Trophoblast cell (in vitro differentiated cells and primary cell): ENCODE results near the gene SPSB4.
A peak's percentile ranks its signal among the peaks of the same experiment; 100 is the strongest.

ENCODE experiments used
- DNase-seq, 2 donors: peaks; one replicate each; pipeline ENCODE4 v3.0.0-alpha.2; 2016
- H2AFZ ChIP-seq: 2 replicates; pipeline ENCODE4 v1.6.1; 2013; ENCODE audit warnings: low read length, moderate library complexity, mild to moderate bottlenecking; ENCODE audit not compliant: insufficient read depth, poor library complexity
- H2AK5ac ChIP-seq: 2 replicates; pipeline ENCODE4 v1.6.1; 2013; ENCODE audit warnings: mild to moderate bottlenecking, low read length
- H2BK120ac ChIP-seq: 2 replicates; pipeline ENCODE4 v1.6.1; 2013; ENCODE audit warnings: low read length, mild to moderate bottlenecking, moderate library complexity; ENCODE audit not compliant: insufficient read depth, poor library complexity
- H2BK12ac ChIP-seq: 2 replicates; pipeline ENCODE4 v1.6.1; 2013; ENCODE audit warnings: mild to moderate bottlenecking, low read length, moderate library complexity
- H2BK5ac ChIP-seq: 2 replicates; pipeline ENCODE4 v1.6.1; 2013; ENCODE audit warnings: low read length, low read depth, moderate library complexity, mild to moderate bottlenecking; ENCODE audit not compliant: poor library complexity
- H3K14ac ChIP-seq: 2 replicates; pipeline ENCODE4 v1.6.1; 2013; ENCODE audit warnings: mild to moderate bottlenecking, low read length
- H3K18ac ChIP-seq: 2 replicates; pipeline ENCODE4 v1.6.1; 2013; ENCODE audit warnings: mild to moderate bottlenecking, low read length
- H3K23ac ChIP-seq: 2 replicates; pipeline ENCODE4 v1.6.1; 2013; ENCODE audit warnings: low read length
- H3K27ac ChIP-seq: 2 replicates; pipeline ENCODE4 v1.5.1; 2013; ENCODE audit warnings: low read depth, mild to moderate bottlenecking, inconsistent platforms, low read length, moderate library complexity
- H3K27me3 ChIP-seq: 2 replicates; pipeline ENCODE4 v1.6.1; 2013; ENCODE audit warnings: inconsistent platforms, mild to moderate bottlenecking, low read length, moderate library complexity; ENCODE audit not compliant: insufficient read depth
- H3K36me3 ChIP-seq, 2 experiments: 1 replicate in 1 of 2; 2 replicates in 1 of 2; pipeline ENCODE4 v1.6.1; 2013; ENCODE audit warnings: low read length in 2 of 2, mild to moderate bottlenecking in 2 of 2, moderate library complexity in 1 of 2; ENCODE audit not compliant: insufficient read depth in 2 of 2, control insufficient read depth in 1 of 2
- H3K4ac ChIP-seq: 2 replicates; pipeline ENCODE4 v1.6.1; 2013; ENCODE audit warnings: low read depth, mild to moderate bottlenecking, low read length, moderate library complexity
- H3K4me1 ChIP-seq, 2 experiments: 1 replicate in 1 of 2; 2 replicates in 1 of 2; pipeline ENCODE4 v1.6.1; 2013; ENCODE audit warnings: low read length in 2 of 2, mild to moderate bottlenecking in 2 of 2, moderate library complexity in 1 of 2; ENCODE audit not compliant: insufficient read depth in 2 of 2, control insufficient read depth in 1 of 2
- H3K4me2 ChIP-seq: 2 replicates; pipeline ENCODE4 v1.6.1; 2013; ENCODE audit warnings: inconsistent platforms, mild to moderate bottlenecking, low read length, moderate library complexity
- H3K4me3 ChIP-seq: 2 replicates; pipeline ENCODE4 v1.5.1; 2013; ENCODE audit warnings: mild to moderate bottlenecking, low read depth, low read length, inconsistent platforms
- H3K79me1 ChIP-seq: one replicate; pipeline ENCODE4 v1.6.1; 2013; ENCODE audit warnings: low read length
- H3K79me2 ChIP-seq: 2 replicates; pipeline ENCODE4 v1.6.1; 2013; ENCODE audit warnings: low read length, mild to moderate bottlenecking; ENCODE audit not compliant: control insufficient read depth, insufficient read depth, poor library complexity
- H3K9ac ChIP-seq: 2 replicates; pipeline ENCODE4 v1.6.1; 2013; ENCODE audit warnings: mild to moderate bottlenecking, low read length
- H3K9me3 ChIP-seq: 2 replicates; pipeline ENCODE4 v1.6.1; 2013; ENCODE audit warnings: low read depth, mild to moderate bottlenecking, control low read depth, inconsistent platforms, low read length; ENCODE audit not compliant: insufficient read depth
- H4K12ac ChIP-seq: 2 replicates; pipeline ENCODE4 v1.6.1; 2013; ENCODE audit warnings: low read depth, mild to moderate bottlenecking, low read length, moderate library complexity
- H4K8ac ChIP-seq: 2 replicates; pipeline ENCODE4 v1.6.1; 2013; ENCODE audit warnings: low read depth, mild to moderate bottlenecking, low read length, moderate library complexity
- H4K91ac ChIP-seq: one replicate; pipeline ENCODE4 v1.6.1; 2013; ENCODE audit warnings: low read depth, mild to moderate bottlenecking, low read length, moderate library complexity
- WGBS: extraction: QIAGEN DNeasy Blood & Tissue Kit; methylation state at CpG from one replicate; pipeline ENCODE4 v1.1.7; 2013; ENCODE audit warnings: missing lambda C conversion rate; ENCODE audit not compliant: insufficient read length, insufficient coverage; ENCODE audit errors: extremely low coverage; 5-methylcytosine and 5-hydroxymethylcytosine counted together

Gene SPSB4

DNA sequence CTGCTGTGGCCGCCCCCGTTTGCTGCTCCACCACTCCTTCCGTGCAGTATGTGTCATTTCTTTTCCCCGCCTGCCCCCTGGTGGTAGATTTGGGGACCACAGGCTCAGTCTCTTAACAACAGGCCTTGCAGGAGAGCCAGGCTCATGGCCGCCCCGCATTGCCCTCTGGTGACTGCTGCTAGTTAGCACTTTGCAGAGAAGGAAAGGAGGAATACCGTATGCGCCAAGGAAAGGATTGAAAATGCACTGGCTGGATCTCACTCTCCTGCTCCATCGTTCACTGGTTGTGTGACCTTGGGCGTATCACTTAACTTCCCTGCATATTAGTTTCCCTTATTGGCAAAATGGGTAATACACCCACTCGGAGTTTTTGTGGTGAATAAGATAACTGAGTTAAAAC is 141.2 kb downstream of the SPSB4 start:
- Histone ChIP-seq H3K4ac (no peak overlapping the region), H3K36me3 (no peaks in the 10 kb centered on the region), H2AFZ (no peak overlapping the region), H4K12ac (no peak overlapping the region), H2AK5ac (no peak overlapping the region), H2BK5ac (no peak overlapping the region), H3K4me3 (no peak overlapping the region), H2BK120ac (no peak overlapping the region), H3K4me1 (no peaks in the 10 kb centered on the region), H4K91ac (no peak overlapping the region), H3K79me2 (no peaks in the 10 kb centered on the region), H3K14ac (no peak overlapping the region), H3K27ac (no peak overlapping the region), H3K79me1 (no peaks in the 10 kb centered on the region), H3K23ac (no peak overlapping the region), H3K18ac (no peak overlapping the region), H3K9ac (no peak overlapping the region), H4K8ac (no peak overlapping the region), H3K27me3 (no peaks in the 10 kb centered on the region), H3K9me3 (peaks cover 1% of the 10 kb centered on the region), H2BK12ac (no peak overlapping the region), H3K4me2 (no peak overlapping the region)
- no CpG with 5 or more reads among the region's 11 CpGs for WGBS
- peak; percentile 95 to 99 for DNase-seq

DNA sequence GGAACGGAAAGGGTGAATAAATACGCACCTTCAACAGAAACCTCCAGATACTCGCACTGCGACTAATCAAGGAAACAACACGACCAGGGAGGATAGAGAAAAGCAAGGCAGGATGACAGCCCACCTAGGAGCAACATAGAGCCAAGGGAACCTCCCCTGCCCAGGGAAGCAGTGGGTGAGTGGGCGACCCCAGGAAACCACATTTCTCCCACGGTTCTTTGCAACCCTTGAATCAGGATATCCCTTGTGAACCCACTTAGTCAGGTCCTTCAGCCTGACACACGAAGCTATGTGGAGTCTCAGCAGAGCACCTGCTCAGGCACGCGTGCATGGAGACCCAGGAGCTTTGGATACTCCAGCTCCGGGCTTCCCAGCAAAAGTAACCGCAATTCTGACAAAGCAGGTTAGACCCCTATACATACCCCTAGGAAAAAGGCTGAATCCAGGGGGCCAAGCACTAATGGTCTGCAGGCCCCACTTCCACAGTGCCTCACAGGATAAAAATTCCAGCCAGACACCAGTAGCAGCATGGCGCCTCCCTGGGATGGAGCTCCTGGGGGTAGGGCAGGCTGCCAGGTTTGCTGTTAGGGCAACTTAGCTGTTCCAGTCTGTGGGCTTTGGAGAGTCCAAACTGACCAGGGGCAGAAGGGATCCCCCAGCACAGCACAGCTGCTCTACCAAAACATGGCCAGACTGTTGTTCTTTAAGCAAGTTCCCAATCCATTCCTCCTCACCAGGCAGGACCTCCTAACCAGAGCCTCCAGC is 142.1 kb downstream of the SPSB4 start:
- H3K23ac ChIP-seq = no peak overlapping the region
- H3K4me2 ChIP-seq = no peak overlapping the region
- H3K9ac ChIP-seq = no peak overlapping the region
- H3K27me3 ChIP-seq = no peaks in the 10 kb centered on the region
- H3K9me3 ChIP-seq = peaks cover 1% of the 10 kb centered on the region
- H3K79me1 ChIP-seq = no peaks in the 10 kb centered on the region
- no peaks in the 10 kb centered on the region for H3K79me2 ChIP-seq
- H2BK120ac ChIP-seq = no peak overlapping the region
- H2BK5ac ChIP-seq = no peak overlapping the region
- no peak overlapping the region for H3K4ac ChIP-seq
- H4K8ac ChIP-seq = no peak overlapping the region
- no peaks in the 10 kb centered on the region for H3K4me1 ChIP-seq
- no peak overlapping the region for H3K4me3 ChIP-seq
- no peak for DNase-seq
- H2BK12ac ChIP-seq = no peak overlapping the region
- H4K91ac ChIP-seq = no peak overlapping the region
- H2AFZ ChIP-seq = no peak overlapping the region
- H4K12ac ChIP-seq = no peak overlapping the region
- H3K18ac ChIP-seq = no peak overlapping the region
- H3K27ac ChIP-seq = no peak overlapping the region
- H2AK5ac ChIP-seq = no peak overlapping the region
- H3K36me3 ChIP-seq = no peaks in the 10 kb centered on the region
- no peak overlapping the region for H3K14ac ChIP-seq
- WGBS = no CpG with 5 or more reads among the region's 13 CpGs
